ENCODE data around the gene SMLR1. TPM values are rescaled to one million over a fixed set of nuclear protein-coding genes. Genes with fewer than 3 reads are reported as not detected.

Gene SMLR1
- total RNA-seq, 1 donor from 2014 or later: not detected

DNA sequence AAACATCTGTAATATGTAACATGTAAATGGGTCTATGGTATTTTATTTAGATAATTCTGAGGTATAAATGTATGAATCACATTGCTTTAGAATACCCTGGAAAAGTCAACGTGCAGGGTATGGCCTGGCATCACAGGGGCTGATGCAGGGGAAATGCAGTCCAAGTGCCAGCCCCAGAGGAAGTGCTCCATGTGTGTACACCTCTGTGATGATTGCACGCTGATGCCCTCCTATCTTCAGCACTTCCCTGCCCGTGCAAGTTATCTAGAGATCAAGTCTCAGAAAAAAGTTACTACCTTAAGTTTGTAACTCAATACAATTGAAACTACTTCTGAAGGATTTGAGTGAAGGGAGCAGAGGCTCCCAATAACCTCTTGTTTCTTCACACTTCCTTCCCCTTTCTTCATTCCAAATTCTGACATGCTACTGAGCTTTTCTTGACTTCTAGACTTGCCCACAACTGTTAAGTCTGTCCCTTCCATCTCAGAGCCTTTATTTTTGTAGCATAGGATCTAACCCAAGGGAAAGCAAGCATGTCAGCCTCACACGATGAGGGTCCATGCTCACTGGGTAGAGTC is 2.2 kb downstream of the SMLR1 start:
- Histone ChIP-seq H3K27me3 (ENCODE audit: control insufficient read depth, insufficient read depth, low read length) (no peaks in the 10 kb centered on the region), H3K36me3 (ENCODE audit: control insufficient read depth, insufficient read depth, low read length) (no peaks in the 10 kb centered on the region), H3K4me3 (ENCODE audit: low read depth, low read length) (no peak overlapping the region)
- no peak for FAIRE-seq
- DNase-seq (ENCODE audit: low read depth): no peak
- TF ChIP-seq, protein P1, sequence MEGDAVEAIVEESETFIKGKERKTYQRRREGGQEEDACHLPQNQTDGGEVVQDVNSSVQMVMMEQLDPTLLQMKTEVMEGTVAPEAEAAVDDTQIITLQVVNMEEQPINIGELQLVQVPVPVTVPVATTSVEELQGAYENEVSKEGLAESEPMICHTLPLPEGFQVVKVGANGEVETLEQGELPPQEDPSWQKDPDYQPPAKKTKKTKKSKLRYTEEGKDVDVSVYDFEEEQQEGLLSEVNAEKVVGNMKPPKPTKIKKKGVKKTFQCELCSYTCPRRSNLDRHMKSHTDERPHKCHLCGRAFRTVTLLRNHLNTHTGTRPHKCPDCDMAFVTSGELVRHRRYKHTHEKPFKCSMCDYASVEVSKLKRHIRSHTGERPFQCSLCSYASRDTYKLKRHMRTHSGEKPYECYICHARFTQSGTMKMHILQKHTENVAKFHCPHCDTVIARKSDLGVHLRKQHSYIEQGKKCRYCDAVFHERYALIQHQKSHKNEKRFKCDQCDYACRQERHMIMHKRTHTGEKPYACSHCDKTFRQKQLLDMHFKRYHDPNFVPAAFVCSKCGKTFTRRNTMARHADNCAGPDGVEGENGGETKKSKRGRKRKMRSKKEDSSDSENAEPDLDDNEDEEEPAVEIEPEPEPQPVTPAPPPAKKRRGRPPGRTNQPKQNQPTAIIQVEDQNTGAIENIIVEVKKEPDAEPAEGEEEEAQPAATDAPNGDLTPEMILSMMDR (IDR thresholded peaks at IDR 0.05; ENCODE audit: insufficient read depth, low read length, severe bottlenecking): no peak

DNA sequence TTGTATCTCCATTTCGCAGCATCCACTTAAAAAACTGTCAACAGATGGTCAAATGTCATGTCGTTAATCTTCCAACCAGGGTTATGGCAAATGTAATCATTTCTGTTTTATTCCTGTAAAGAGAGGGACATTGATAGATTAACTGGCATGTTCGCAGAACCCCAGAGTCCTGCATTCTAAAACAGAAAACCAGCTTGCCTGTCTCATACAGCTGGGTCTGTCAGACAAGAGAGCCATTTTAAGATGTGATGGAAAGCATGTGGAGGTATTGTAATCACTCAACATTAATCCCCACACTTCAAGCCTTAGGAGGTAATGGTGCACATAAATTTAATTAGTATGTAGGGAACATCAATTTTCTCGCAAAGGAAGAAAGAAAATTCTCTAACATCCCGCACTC is 4.4 kb downstream of the SMLR1 start:
- TF ChIP-seq, protein P1 (IDR thresholded peaks at IDR 0.05; ENCODE audit: insufficient read depth, low read length, severe bottlenecking): no peak
- Histone ChIP-seq H3K27me3 (ENCODE audit: control insufficient read depth, insufficient read depth, low read length) (no peaks in the 10 kb centered on the region), H3K36me3 (ENCODE audit: control insufficient read depth, insufficient read depth, low read length) (no peaks in the 10 kb centered on the region), H3K4me3 (ENCODE audit: low read depth, low read length) (no peak overlapping the region)
- DNase-seq (ENCODE audit: low read depth) (no peak), FAIRE-seq (no peak)

DNA sequence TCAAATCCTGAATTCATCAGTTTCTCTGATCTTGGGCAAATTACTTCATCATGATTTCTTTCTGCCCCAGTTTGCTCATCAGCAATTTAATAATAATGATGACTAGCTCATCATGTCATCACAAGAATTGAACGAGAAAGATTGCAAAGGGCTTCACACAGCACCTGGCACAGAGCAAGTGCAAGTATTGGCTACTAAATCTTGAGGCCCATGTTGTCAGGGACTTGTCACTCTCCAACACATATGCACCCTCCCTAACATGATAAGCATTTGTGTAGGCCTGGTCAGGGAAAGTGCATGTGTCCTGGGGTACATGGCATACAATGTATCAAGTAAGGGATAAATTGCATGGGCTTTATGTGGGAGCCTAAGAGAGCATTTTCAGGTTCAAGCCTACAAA is 6.4 kb downstream of the SMLR1 start:
- Histone ChIP-seq H3K27me3 (ENCODE audit: control insufficient read depth, insufficient read depth, low read length) (no peaks in the 10 kb centered on the region), H3K4me3 (ENCODE audit: low read depth, low read length) (no peak overlapping the region), H3K36me3 (ENCODE audit: control insufficient read depth, insufficient read depth, low read length) (no peaks in the 10 kb centered on the region)
- DNase-seq (ENCODE audit: low read depth) (no peak), FAIRE-seq (no peak)
- TF ChIP-seq, protein P1 (IDR thresholded peaks at IDR 0.05; ENCODE audit: insufficient read depth, low read length, severe bottlenecking): no peak

DNA sequence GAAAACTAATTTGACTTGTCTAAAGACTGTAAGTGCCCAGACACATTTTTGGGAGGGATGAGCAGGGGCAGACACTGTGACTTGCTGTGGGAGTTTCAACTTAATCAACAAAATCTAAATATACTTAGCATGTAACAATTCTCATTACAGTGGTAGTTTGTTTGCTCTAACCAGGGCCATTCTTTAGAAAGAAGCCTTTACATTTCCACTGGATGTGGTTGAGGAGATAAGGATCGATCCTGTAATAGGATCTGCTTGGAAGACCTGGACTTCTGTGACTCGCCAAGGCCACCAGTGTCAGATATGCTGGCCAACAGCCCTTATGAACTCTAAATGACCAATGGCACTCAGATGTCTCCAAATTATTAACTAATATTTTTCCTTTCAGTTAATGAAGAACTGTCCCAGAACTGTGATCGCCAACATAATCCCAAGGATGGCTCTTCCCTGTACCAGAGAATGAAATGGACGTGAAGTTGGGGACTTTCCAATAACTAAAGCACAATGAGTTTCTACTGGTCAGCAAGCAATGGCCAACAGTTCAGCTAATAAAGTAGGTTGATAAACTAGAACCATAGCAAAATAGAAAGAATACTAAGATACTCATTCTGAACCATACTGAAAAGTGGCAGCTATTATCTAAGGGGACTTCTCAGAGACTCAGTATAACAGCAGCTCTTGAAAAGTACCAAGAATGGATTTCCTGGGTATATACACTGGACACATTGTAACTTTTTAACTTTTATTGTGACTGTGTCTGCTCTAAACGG is 7.5 kb downstream of the SMLR1 start:
- TF ChIP-seq, protein P1 (IDR thresholded peaks at IDR 0.05; ENCODE audit: insufficient read depth, low read length, severe bottlenecking): no peak
- DNase-seq (ENCODE audit: low read depth) (no peak), FAIRE-seq (no peak)
- Histone ChIP-seq H3K36me3 (ENCODE audit: control insufficient read depth, insufficient read depth, low read length) (no peaks in the 10 kb centered on the region), H3K4me3 (ENCODE audit: low read depth, low read length) (no peak overlapping the region), H3K27me3 (ENCODE audit: control insufficient read depth, insufficient read depth, low read length) (no peaks in the 10 kb centered on the region)

DNA sequence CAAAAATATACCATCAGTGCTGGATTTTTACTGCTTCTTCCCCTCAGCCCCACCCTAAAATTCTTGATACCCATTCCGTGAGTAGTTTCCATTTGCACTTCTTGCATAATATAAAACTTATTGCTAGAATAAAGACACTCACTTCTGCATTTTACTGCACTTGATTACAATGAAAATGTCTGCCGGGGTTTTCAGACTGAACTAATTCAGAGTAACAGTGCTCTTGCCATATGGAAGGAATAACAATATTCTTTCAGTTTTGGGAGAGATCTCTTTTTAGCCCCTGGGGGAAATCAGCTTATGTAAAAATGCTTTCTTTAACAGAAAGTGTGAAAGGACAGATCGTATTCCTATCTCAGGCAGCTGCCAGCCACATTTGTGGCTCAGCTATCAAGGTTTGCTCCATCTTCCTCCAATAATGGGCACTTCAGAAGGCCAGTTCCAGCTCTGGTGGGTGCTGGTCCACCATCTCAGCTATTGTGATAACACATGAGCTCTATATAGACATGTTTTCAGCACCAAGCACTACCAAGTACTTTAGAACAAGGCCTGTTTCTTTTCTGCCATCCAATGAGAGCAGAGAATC is 8.9 kb downstream of the SMLR1 start:
- DNase-seq (ENCODE audit: low read depth) (no peak), FAIRE-seq (no peak)
- Histone ChIP-seq H3K27me3 (ENCODE audit: control insufficient read depth, insufficient read depth, low read length) (no peaks in the 10 kb centered on the region), H3K4me3 (ENCODE audit: low read depth, low read length) (no peak overlapping the region), H3K36me3 (ENCODE audit: control insufficient read depth, insufficient read depth, low read length) (no peaks in the 10 kb centered on the region)
- TF ChIP-seq, protein P1 (IDR thresholded peaks at IDR 0.05; ENCODE audit: insufficient read depth, low read length, severe bottlenecking): no peak
